Effector memory CD4-positive, alpha-beta T cell (primary cell): ENCODE measurements around the gene EPC1.
"Not testable (repeated sequence)": the region's sequence is repeated elsewhere in the genome, so short reads cannot be mapped to it uniquely, and the experiment has no call there.

Experiments used
- DNase-seq, 3 donors: peaks; one replicate each; pipeline ENCODE4 v3.0.0-alpha.2; 2020
- H3K27ac ChIP-seq: 2 replicates; pipeline ENCODE4 v1.7.0; 2013; ENCODE audit warnings: mild to moderate bottlenecking, low read length, moderate library complexity; ENCODE audit not compliant: insufficient read depth, poor library complexity, severe bottlenecking
- H3K27me3 ChIP-seq: replicated peaks from 2 replicates; pipeline ENCODE4 v1.7.0; 2013; ENCODE audit warnings: mild to moderate bottlenecking, low read length; ENCODE audit not compliant: insufficient read depth, control insufficient read depth, poor library complexity, severe bottlenecking
- H3K36me3 ChIP-seq: 2 replicates; pipeline ENCODE4 v1.7.0; 2013; ENCODE audit warnings: mild to moderate bottlenecking, low read length, moderate library complexity; ENCODE audit not compliant: control insufficient read depth, insufficient read depth
- H3K4me1 ChIP-seq: 2 replicates; pipeline ENCODE4 v1.7.0; 2013; ENCODE audit warnings: low read length, mild to moderate bottlenecking; ENCODE audit not compliant: control insufficient read depth, insufficient read depth, poor library complexity, severe bottlenecking
- H3K4me3 ChIP-seq: 2 replicates; pipeline ENCODE4 v1.7.0; 2013; ENCODE audit warnings: low read length, low read depth, mild to moderate bottlenecking; ENCODE audit not compliant: insufficient read depth, poor library complexity, severe bottlenecking
- H3K9me3 ChIP-seq: 2 replicates; pipeline ENCODE4 v1.7.0; 2013; ENCODE audit warnings: mild to moderate bottlenecking, low read length, moderate library complexity; ENCODE audit not compliant: control insufficient read depth

EPC1 gene

DNA sequence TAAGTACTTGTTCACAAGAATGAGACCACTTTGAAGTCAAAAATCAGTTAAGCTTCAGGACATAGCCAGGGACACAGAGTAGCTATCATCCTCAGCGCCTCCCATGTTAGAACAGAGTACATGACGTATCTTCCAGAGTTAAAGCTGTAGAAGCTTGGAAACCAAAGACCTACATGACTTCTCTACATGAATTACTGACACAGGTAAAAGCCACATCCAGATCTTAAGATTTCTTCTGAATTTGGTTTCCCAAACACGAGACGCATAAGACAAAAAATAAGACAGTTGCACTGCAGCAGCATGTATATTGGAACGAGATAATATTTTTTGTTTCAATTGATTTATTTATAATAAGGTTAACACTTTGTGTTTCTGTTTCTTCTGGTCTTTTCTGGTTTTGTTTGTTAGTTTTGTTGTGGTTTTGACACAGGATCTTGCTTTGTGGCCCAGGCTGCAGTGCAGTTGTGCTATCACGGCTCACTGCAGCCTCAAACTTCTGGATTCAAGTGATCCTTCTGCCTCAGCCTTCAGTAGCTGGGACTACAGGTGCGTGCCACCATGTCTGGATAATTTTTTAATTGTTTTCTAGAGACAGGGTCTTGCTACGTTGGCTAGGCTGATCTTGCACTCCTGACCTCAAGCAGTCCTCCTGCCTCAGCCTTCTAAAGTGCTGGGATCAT, 10.2 kb upstream of the EPC1 start:
- Histone ChIP-seq H3K9me3 (no peaks in the 10 kb centered on the region), H3K27me3 (no peaks in the 10 kb centered on the region), H3K4me1 (peaks cover 37% of the 10 kb centered on the region), H3K27ac (peak overlapping the region; percentile 48), H3K36me3 (peaks cover 4% of the 10 kb centered on the region), H3K4me3 (no peak overlapping the region)
- DNase-seq, result no peak

- peak overlapping the region; percentile 13 for H3K27ac ChIP-seq
- H3K36me3 ChIP-seq, DNase-seq, H3K9me3 ChIP-seq, H3K27me3 ChIP-seq, H3K4me3 ChIP-seq: not testable (repeated sequence)
- H3K4me1 ChIP-seq, result peaks cover 35% of the 10 kb centered on the region
These were observed 7.7 kb upstream of the EPC1 start for GRCh38 chr10:32354690-32355089.

- Histone ChIP-seq H3K9me3 (no peaks in the 10 kb centered on the region), H3K27ac (no peak overlapping the region), H3K27me3 (no peaks in the 10 kb centered on the region), H3K4me3 (no peak overlapping the region), H3K36me3 (no peaks in the 10 kb centered on the region), H3K4me1 (peaks cover 35% of the 10 kb centered on the region)
- DNase-seq, result no peak
These were observed 3.9 kb upstream of the EPC1 start for GRCh38 chr10:32350811-32351350.

GRCh38 chr10:32349968-32350738, 3.2 kb upstream of the EPC1 start:
- no peak overlapping the region for H3K27ac ChIP-seq
- H3K4me1 ChIP-seq, result peaks cover 35% of the 10 kb centered on the region
- no peaks in the 10 kb centered on the region for H3K9me3 ChIP-seq

GRCh38 chr10:32349199-32349585, 2.2 kb upstream of the EPC1 start:
- Histone ChIP-seq H3K4me1 (peaks cover 36% of the 10 kb centered on the region), H3K27me3 (no peaks in the 10 kb centered on the region), H3K36me3 (no peaks in the 10 kb centered on the region), H3K9me3 (no peaks in the 10 kb centered on the region), H3K4me3 (no peak overlapping the region), H3K27ac (no peak overlapping the region)
- no peak for DNase-seq

More at GRCh38 chr10:32349968-32350738, 3.2 kb upstream of the EPC1 start:
- Histone ChIP-seq H3K4me3 (no peak overlapping the region), H3K27me3 (no peaks in the 10 kb centered on the region), H3K36me3 (no peaks in the 10 kb centered on the region)
- DNase-seq, result no peak

GRCh38 chr10:32348297-32349198, 1.6 kb upstream of the EPC1 start:
- Histone ChIP-seq H3K27ac (no peak overlapping the region), H3K9me3 (no peaks in the 10 kb centered on the region), H3K4me1 (peaks cover 43% of the 10 kb centered on the region), H3K4me3 (no peak overlapping the region), H3K36me3 (no peaks in the 10 kb centered on the region), H3K27me3 (no peaks in the 10 kb centered on the region)
- DNase-seq, result no peak

- no peak for DNase-seq
- Histone ChIP-seq H3K27ac (peak overlapping the region; percentile 100), H3K27me3 (no peaks in the 10 kb centered on the region), H3K4me3 (peak overlapping the region; percentile 98), H3K4me1 (peaks cover 37% of the 10 kb centered on the region), H3K36me3 (no peaks in the 10 kb centered on the region), H3K9me3 (no peaks in the 10 kb centered on the region)
These were observed 535 bp upstream of the EPC1 start for GRCh38 chr10:32347363-32348022.

DNA sequence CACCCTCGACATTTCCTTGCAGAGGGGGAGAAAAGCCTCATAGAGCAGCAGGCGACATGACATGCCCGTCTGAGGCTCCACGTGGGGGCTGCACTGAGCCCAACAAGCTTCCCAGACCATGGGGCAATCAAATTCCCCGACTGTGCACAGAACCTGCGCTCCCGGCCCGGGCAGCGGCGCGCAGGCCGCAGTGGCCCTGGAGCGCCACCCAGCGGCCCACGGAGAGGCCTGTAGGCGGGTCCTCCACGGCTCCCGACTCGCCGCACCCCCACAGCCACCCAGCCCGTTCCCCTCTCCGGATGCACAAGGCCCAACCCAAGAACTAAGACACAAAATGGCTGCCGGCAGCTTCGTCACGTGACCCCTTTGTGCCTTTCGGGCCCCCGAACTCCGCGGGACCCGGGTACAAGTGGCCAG, 816 bp downstream of the EPC1 start:
- peak overlapping the region; percentile 100 for H3K27ac ChIP-seq
- H3K4me1 ChIP-seq, result peaks cover 36% of the 10 kb centered on the region
- no peaks in the 10 kb centered on the region for H3K36me3 ChIP-seq
- peak; percentile 92 to 93 (median 92) for DNase-seq
- peak overlapping the region; percentile 98 for H3K4me3 ChIP-seq
- no peaks in the 10 kb centered on the region for H3K9me3 ChIP-seq
- H3K27me3 ChIP-seq, result no peaks in the 10 kb centered on the region

DNA sequence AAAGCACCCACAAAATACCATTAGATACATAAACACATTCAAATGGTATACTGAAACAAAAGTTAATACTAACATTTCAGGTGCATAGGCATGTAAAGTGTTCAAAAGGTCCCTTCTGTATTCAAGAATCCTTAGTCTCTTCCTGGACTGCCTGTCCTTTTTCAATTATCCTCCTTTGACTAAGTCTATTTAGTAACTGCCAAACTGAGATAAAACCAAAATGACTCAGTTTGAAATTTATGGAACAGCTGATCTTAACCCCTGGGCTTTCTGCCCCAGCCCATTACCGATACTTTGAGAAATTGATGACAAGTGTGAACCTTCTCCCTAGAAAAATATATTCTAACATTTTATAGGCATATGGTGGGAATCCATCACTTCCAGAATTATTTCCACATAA, 5.4 kb downstream of the EPC1 start:
- Histone ChIP-seq H3K27ac (no peak overlapping the region), H3K4me1 (peaks cover 58% of the 10 kb centered on the region)
- no peak for DNase-seq

More for the DNA sequence above, 5.4 kb downstream of the EPC1 start:
- Histone ChIP-seq H3K27me3 (no peaks in the 10 kb centered on the region), H3K36me3 (no peaks in the 10 kb centered on the region), H3K9me3 (no peaks in the 10 kb centered on the region), H3K4me3 (no peak overlapping the region)
